Natural killer cell treated with Interleukin-12 subunit alpha and Interleukin-12 subunit beta and Interleukin-15 and Interleukin-18, amount 100 ng/mL, for 72 hours (primary cell): ENCODE data around the gene FMN1. TPM values are rescaled to one million over a fixed set of nuclear protein-coding genes. Genes with fewer than 3 reads are reported as not detected.

ENCODE experiments used
- ATAC-seq, 2 donors: fragments of 150-1000 bp; cut with Tn5 transposase in 1 of 2; sonication (Bioruptor Pico), chemical (Tn5 transposase) in 1 of 2; 2 replicates each; pipeline ENCODE4 v1.10.0; 2021
- DNase-seq: peaks from one replicate; pipeline ENCODE4 v3.0.0; 2022; ENCODE audit warnings: low spot score
- H3K27ac Mint-ChIP-seq, 2 donors: 1 replicate in 1 of 2; 2 replicates in 1 of 2; pipeline ENCODE4 v1.8.0; 2022; ENCODE audit warnings: mixed read lengths in 2 of 2, mild to moderate bottlenecking in 1 of 2, moderate library complexity in 1 of 2
- H3K27me3 Mint-ChIP-seq, 2 donors: 1 replicate in 1 of 2; 2 replicates in 1 of 2; pipeline ENCODE4 v1.8.0; 2022; ENCODE audit warnings: mixed read lengths in 2 of 2
- H3K36me3 Mint-ChIP-seq: one replicate; pipeline ENCODE4 v1.8.0; 2022; ENCODE audit warnings: mixed read lengths
- H3K4me1 Mint-ChIP-seq, 2 donors: 1 replicate in 1 of 2; 2 replicates in 1 of 2; pipeline ENCODE4 v1.8.0; 2022; ENCODE audit warnings: low read depth in 2 of 2, mixed read lengths in 2 of 2, mild to moderate bottlenecking in 1 of 2
- H3K4me3 Mint-ChIP-seq: one replicate; pipeline ENCODE4 v1.8.0; 2022; ENCODE audit warnings: mixed read lengths
- H3K9me3 Mint-ChIP-seq: 2 replicates; pipeline ENCODE4 v1.8.0; 2022; ENCODE audit warnings: mixed read lengths
- total RNA-seq, 2 donors: library from RNA; stranded (reverse); gene quantifications; one replicate each; pipeline ENCODE4 v1.2.3, GENCODE V29; 2022

FMN1 gene
- total RNA-seq, 2 donors from 2014 or later, result 0.55 to 2.6 TPM

GRCh38 chr15:32889214-32889613 is 305.3 kb downstream of the FMN1 start:
- H3K27ac Mint-ChIP-seq, result no peak overlapping the region
- H3K36me3 Mint-ChIP-seq, result no peaks in the 10 kb centered on the region
- H3K4me1 Mint-ChIP-seq, result no peaks in the 10 kb centered on the region
- H3K27me3 Mint-ChIP-seq, result peaks cover 5 to 6% of the 10 kb centered on the region in 2 donors
- ATAC-seq, result no peak
- H3K9me3 Mint-ChIP-seq, result no peaks in the 10 kb centered on the region
- DNase-seq, result no peak
- no peak overlapping the region for H3K4me3 Mint-ChIP-seq

GRCh38 chr15:32888221-32888761 is 306.2 kb downstream of the FMN1 start:
- DNase-seq, result no peak
- Mint-ChIP-seq H3K4me3 (no peak overlapping the region), H3K27ac (no peak overlapping the region), H3K36me3 (no peaks in the 10 kb centered on the region), H3K27me3 (peaks cover 4 to 5% of the 10 kb centered on the region in 2 donors), H3K9me3 (no peaks in the 10 kb centered on the region), H3K4me1 (no peaks in the 10 kb centered on the region)
- ATAC-seq, result no peak

- H3K27me3 Mint-ChIP-seq, result peaks cover 4 to 5% of the 10 kb centered on the region in 2 donors
- no peak overlapping the region for H3K27ac Mint-ChIP-seq
- ATAC-seq (no peak), DNase-seq (no peak)
- H3K4me3 Mint-ChIP-seq, result no peak overlapping the region
- no peaks in the 10 kb centered on the region for H3K9me3 Mint-ChIP-seq
- no peaks in the 10 kb centered on the region for H3K4me1 Mint-ChIP-seq
- no peaks in the 10 kb centered on the region for H3K36me3 Mint-ChIP-seq
Measured at GRCh38 chr15:32887090-32887489, 307.4 kb downstream of the FMN1 start.

GRCh38 chr15:32886459-32886858 is 308.1 kb downstream of the FMN1 start:
- Mint-ChIP-seq H3K4me1 (no peaks in the 10 kb centered on the region), H3K36me3 (no peaks in the 10 kb centered on the region), H3K9me3 (no peaks in the 10 kb centered on the region), H3K4me3 (no peak overlapping the region), H3K27me3 (peaks cover 4 to 5% of the 10 kb centered on the region in 2 donors), H3K27ac (no peak overlapping the region)
- no peak for ATAC-seq
- DNase-seq, result no peak

GRCh38 chr15:32885713-32886112 is 308.8 kb downstream of the FMN1 start:
- Mint-ChIP-seq H3K27ac (no peak overlapping the region), H3K4me3 (no peak overlapping the region), H3K27me3 (peaks cover 4 to 5% of the 10 kb centered on the region in 2 donors), H3K4me1 (no peaks in the 10 kb centered on the region), H3K9me3 (no peaks in the 10 kb centered on the region), H3K36me3 (no peaks in the 10 kb centered on the region)
- no peak for ATAC-seq
- no peak for DNase-seq

- no peak overlapping the region for H3K4me3 Mint-ChIP-seq
- ATAC-seq (no peak), DNase-seq (no peak)
- no peak overlapping the region for H3K27ac Mint-ChIP-seq
- no peaks in the 10 kb centered on the region for H3K4me1 Mint-ChIP-seq
- no peaks in the 10 kb centered on the region for H3K36me3 Mint-ChIP-seq
- no peaks in the 10 kb centered on the region for H3K9me3 Mint-ChIP-seq
- peaks cover 5 to 7% of the 10 kb centered on the region in 2 donors for H3K27me3 Mint-ChIP-seq
Measured at GRCh38 chr15:32884146-32884545, 310.4 kb downstream of the FMN1 start.

GRCh38 chr15:32882955-32883354 is 311.6 kb downstream of the FMN1 start:
- Mint-ChIP-seq H3K27ac (no peak overlapping the region), H3K9me3 (no peaks in the 10 kb centered on the region), H3K27me3 (peaks cover 9 to 12% of the 10 kb centered on the region in 2 donors), H3K4me3 (no peak overlapping the region), H3K4me1 (no peaks in the 10 kb centered on the region), H3K36me3 (no peaks in the 10 kb centered on the region)
- no peak for ATAC-seq
- no peak for DNase-seq

- Mint-ChIP-seq H3K27me3 (peaks cover 12 to 14% of the 10 kb centered on the region in 2 donors), H3K36me3 (no peaks in the 10 kb centered on the region), H3K9me3 (no peaks in the 10 kb centered on the region), H3K4me3 (no peak overlapping the region), H3K27ac (no peak overlapping the region), H3K4me1 (no peaks in the 10 kb centered on the region)
- DNase-seq (no peak), ATAC-seq (no peak)
Measured at GRCh38 chr15:32881528-32881927, 313.0 kb downstream of the FMN1 start.

- H3K27ac Mint-ChIP-seq, result no peak overlapping the region
- H3K4me3 Mint-ChIP-seq, result no peak overlapping the region
- no peaks in the 10 kb centered on the region for H3K4me1 Mint-ChIP-seq
- no peaks in the 10 kb centered on the region for H3K36me3 Mint-ChIP-seq
- DNase-seq (no peak), ATAC-seq (no peak)
- no peaks in the 10 kb centered on the region for H3K9me3 Mint-ChIP-seq
- H3K27me3 Mint-ChIP-seq, result peaks cover 12 to 14% of the 10 kb centered on the region in 2 donors
Measured at GRCh38 chr15:32880642-32881041, 313.9 kb downstream of the FMN1 start.

- no peak for DNase-seq
- H3K27ac Mint-ChIP-seq, result no peak overlapping the region
- peaks cover 12 to 14% of the 10 kb centered on the region in 2 donors for H3K27me3 Mint-ChIP-seq
- no peaks in the 10 kb centered on the region for H3K9me3 Mint-ChIP-seq
- no peaks in the 10 kb centered on the region for H3K36me3 Mint-ChIP-seq
- ATAC-seq, result no peak
- no peak overlapping the region for H3K4me3 Mint-ChIP-seq
- no peaks in the 10 kb centered on the region for H3K4me1 Mint-ChIP-seq
Measured at GRCh38 chr15:32879980-32880379, 314.5 kb downstream of the FMN1 start.

- H3K36me3 Mint-ChIP-seq, result no peaks in the 10 kb centered on the region
- peaks cover 12 to 14% of the 10 kb centered on the region in 2 donors for H3K27me3 Mint-ChIP-seq
- no peak overlapping the region for H3K27ac Mint-ChIP-seq
- ATAC-seq (no peak), DNase-seq (no peak)
- no peak overlapping the region for H3K4me3 Mint-ChIP-seq
- no peaks in the 10 kb centered on the region for H3K9me3 Mint-ChIP-seq
- no peaks in the 10 kb centered on the region for H3K4me1 Mint-ChIP-seq
Measured at GRCh38 chr15:32878869-32879805, 315.4 kb downstream of the FMN1 start.

- no peaks in the 10 kb centered on the region for H3K4me1 Mint-ChIP-seq
- H3K4me3 Mint-ChIP-seq, result no peak overlapping the region
- ATAC-seq, result no peak
- DNase-seq, result no peak
- no peak overlapping the region for H3K27ac Mint-ChIP-seq
- peaks cover 12 to 14% of the 10 kb centered on the region in 2 donors for H3K27me3 Mint-ChIP-seq
- H3K9me3 Mint-ChIP-seq, result no peaks in the 10 kb centered on the region
- no peaks in the 10 kb centered on the region for H3K36me3 Mint-ChIP-seq
Measured at GRCh38 chr15:32878342-32878741, 316.2 kb downstream of the FMN1 start.

GRCh38 chr15:32877252-32878019 is 317.1 kb downstream of the FMN1 start:
- no peaks in the 10 kb centered on the region for H3K9me3 Mint-ChIP-seq
- H3K27me3 Mint-ChIP-seq, result peaks cover 12 to 14% of the 10 kb centered on the region in 2 donors
- DNase-seq (no peak), ATAC-seq (no peak)
- H3K4me1 Mint-ChIP-seq, result no peaks in the 10 kb centered on the region
- no peak overlapping the region for H3K4me3 Mint-ChIP-seq
- no peak overlapping the region for H3K27ac Mint-ChIP-seq
- no peaks in the 10 kb centered on the region for H3K36me3 Mint-ChIP-seq
